Activated naive CD4-positive, alpha-beta T cell (primary cell): ENCODE measurements around the gene DAGLA.
A peak's percentile ranks its signal among the peaks of the same experiment; 100 is the strongest.

Experiments used
- DNase-seq, 4 experiments: peaks; one replicate each; lab custom pipeline; 2025; lab: John Stamatoyannopoulos, UW

Gene DAGLA

DNA sequence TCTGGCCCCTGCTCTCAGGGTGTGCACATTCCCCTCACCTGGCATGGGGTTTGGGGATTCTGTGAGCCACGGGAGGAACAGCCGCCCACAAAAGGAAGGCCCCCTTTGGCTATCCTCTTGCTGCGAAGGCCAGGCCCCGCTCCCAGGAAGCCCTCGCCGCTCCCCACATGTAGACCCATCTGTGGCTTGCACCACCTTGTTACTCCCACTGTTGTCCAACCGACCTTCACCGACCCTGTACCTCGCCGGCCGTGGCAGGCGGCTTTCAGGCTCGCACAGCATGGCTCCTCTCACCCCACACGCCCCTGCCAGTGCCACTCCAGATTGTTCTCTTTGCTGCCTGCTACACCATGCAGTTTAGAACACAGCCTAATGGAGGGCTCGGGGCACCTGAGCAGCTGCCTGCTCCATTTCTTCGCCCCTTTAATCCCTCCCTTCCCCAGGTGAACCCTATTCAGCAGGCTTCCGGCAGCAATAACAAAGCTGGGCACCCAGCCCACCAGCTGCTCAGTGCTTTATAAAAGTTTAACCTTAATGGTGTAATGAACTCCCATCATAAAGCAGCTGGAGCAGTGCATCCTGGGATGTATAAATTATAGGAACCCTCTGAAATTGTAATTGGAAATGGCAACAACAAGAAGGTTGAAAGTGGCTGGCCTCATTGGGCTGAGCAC is 10.7 kb downstream of the DAGLA start:
- no peak for DNase-seq

- no peak for DNase-seq
Observed at GRCh38 chr11:61691380-61692156, 11.4 kb downstream of the DAGLA start.

DNA sequence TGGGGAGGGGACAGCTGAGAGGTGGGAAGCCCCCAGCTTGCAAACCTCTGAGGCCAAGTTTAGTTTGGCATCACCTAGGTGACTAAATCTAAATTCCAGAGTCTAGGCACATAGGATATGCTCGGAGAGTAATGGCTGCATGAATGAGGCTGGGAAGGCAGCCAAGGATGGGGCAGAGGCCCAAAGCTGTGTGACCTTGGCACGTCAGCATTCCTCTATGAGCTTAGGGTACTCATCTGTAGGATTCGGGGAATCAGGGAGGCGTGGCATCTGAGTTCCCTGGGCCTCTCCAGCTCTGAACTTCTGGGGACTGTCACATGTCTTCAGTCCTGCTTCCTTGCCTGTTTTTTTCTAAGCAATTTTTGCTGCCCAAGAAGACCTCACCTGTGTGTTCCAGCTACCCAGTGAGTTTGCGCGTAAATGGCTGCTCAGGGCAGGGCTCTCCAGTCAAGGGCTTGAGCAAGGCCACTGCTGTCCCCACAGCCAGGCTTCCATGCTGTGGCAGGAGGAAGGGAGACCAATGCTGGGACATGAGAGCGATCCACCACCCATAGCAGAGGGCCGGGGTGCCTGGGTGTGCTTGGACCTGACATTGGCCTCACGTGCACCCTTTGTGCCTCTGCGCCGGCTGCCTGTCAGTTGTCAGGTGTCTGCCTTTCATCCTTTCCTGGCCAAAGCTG is 13.9 kb downstream of the DAGLA start:
- DNase-seq = no peak

- no peak for DNase-seq
Observed at GRCh38 chr11:61694602-61694939, 14.4 kb downstream of the DAGLA start.

DNA sequence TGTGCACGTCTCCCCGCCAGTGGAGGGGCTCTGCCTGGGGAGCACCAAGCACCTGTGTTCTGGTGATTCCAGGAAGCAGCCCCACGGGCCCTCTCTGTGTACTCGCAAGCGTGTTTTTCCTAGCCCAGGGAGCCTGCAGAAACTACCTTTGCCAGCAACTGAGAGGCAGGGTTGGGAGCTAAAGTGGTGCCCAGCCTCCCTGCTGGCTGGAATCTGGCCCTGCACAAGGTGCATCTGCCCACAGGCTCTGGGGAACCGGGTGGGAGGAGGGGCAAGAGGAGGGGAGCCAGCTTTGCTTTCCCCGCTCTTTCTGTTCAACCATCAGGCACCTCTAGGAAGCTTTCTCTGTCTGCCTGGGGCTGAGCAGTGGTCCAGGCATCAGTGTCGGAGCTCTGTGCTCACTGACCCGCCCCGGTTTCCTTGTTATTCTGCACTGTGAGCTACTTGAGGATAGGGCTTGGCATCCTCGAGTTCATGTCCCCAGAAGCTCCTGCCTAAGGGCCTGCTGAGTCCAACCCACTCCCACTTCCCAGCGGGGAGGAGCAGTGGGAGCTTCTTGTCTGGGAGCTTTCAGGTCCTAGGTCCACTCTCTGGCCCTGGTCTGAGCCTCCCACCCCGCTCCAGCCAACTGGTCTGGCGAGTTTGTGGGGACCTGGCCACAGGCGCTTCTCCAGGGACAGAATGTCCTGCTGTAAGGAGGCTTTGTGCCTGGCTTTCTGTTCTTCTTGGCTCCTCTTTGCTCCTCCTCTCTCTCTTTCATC is 14.9 kb downstream of the DAGLA start:
- no peak for DNase-seq

DNA sequence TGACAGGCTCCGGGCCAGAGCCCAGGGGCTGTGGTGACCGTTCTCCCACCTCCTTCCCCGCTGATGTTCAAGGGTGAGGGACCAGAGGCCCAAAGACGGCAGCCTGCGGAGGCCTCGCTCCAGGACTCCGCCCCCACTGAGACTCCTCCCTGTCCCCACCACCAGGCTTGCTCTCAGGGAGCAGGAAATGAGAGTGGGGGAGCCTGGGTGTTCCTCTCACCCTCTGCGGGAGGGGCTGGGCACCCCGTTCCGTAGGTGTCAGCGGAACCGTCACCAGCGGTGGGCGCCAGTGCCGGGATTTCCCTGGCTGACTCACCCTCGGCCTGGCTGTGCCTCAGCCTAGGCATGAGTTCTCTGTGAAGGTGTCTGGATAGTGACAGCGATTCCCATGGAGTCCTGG is 15.7 kb downstream of the DAGLA start:
- peak; percentile 73 to 87 (median 80) for DNase-seq

- DNase-seq = no peak
Observed at GRCh38 chr11:61696602-61697001, 16.4 kb downstream of the DAGLA start.

DNA sequence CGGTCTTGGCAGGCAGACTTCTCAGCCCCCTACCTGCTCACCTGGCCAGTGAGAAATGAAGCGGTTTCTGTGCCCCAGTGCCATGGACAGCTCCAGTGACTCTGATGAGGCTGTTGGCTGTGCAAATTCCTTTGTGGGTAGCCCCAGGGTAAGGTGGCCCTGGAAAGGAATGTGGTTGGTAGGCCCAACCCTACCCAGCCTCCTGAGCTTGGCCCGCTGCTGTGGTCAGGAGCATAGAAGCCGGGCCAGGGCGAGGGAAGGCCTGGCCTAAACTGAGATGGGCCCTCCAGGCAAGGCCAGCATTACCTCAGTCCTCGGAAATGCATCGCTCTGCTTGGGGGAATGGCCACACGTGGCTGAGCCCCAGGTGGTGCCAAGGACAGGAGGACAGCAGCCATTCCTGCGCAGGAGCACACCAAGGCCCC is 16.9 kb downstream of the DAGLA start:
- DNase-seq = no peak

DNA sequence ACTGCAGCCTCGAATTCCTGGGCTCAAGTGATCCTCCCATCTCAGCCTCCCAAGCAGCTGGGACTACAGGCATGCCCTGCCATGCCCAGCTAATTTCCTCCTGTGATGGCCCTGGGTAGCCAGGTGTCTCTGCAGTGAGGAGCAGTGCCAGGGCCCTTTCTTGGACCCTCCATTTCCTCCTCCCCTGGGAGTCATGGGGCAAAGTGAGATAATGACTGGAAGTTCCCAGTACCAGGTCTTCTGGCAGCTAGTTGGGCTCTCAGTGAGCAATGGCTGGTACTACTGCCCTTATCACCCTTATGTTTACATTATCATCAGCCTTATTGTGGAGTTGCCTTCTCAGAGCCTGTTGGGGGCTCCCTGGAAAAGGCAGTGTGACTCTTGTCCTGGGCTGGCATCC is 17.6 kb downstream of the DAGLA start:
- DNase-seq = no peak

- DNase-seq = no peak
Observed at GRCh38 chr11:61698173-61698948, 18.2 kb downstream of the DAGLA start.

- DNase-seq = no peak
Observed at GRCh38 chr11:61699737-61700160, 19.6 kb downstream of the DAGLA start.

DNA sequence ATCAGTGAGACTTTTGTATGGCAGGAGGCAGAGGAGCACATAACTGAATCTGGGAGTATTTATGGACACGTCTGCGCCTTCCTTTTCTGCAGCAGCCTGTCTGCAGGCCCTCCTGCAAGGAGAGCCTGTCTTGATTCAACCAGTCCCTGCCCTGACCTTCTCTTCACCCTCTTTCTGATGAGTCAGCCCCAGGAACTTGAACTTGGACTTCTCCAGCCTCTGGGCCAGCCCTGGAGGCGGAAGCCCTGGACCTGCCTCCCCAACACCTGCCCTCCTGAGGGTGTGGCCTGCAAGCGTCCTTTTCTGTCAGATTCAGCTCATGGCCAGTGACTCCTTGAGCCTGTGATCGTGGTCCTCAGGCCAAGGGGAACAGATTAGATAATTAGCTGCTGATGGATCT is 20.0 kb downstream of the DAGLA start:
- DNase-seq = no peak

- DNase-seq = no peak
Observed at GRCh38 chr11:61700720-61701119, 20.5 kb downstream of the DAGLA start.

DNA sequence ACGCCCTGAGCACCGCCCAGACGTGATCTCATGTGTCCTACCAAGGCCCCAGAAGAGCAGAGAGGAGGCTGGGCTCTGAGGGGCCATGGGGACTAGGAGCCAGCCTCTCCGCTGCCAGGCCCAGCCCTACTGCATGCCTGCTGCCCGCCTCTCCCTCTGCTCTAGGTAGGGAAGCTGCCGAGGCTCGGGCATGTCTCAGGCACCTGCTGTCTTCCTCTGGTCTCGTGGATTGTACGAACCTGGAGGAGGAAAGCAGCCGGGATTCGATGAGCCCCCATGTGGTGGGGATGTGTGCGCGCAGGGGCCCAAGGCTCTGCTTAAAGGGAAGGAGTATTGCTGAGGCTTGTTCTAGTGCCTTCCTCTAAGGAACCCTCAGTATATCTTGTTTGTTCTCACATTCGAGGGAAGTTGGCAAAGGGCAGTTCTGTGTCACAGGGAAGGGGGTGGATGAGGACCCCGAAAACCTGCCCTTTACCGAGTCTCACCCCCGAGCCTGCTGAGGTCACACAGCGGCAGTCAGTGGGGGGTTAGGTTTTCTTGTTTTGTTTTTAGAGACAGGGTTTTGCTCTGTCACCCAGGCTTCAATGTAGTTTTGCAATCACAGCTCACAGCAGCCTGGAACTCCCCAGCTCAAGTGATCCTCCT is 21.2 kb downstream of the DAGLA start:
- DNase-seq = no peak

- DNase-seq = no peak
Observed at GRCh38 chr11:61702701-61703312, 22.6 kb downstream of the DAGLA start.

- no peak for DNase-seq
Observed at GRCh38 chr11:61704838-61705237, 24.6 kb downstream of the DAGLA start.

GRCh38 chr11:61706452-61707400 is 26.5 kb downstream of the DAGLA start:
- no peak for DNase-seq

DNA sequence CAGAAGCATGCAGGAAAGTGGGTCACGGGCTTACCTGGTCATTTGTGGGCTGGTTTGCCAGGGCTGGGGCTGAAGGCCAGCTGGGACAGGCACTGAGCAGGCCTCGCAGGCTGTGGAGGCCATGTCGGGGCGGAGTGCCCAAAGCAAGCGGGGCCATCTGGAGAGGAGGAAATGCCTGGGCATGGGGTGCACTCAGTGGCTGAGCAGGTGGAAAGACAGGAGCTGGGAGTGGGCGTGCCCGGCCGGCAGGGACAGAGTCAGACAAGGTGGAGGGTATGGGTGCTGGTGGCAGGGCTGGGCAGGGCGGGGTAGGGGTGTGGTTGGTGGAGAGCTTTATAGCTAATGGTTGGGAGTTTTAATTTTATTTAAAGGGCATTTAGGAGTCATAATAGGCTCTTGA is 27.4 kb downstream of the DAGLA start:
- no peak for DNase-seq

- no peak for DNase-seq
Observed at GRCh38 chr11:61709110-61709509, 28.9 kb downstream of the DAGLA start.

GRCh38 chr11:61709572-61709971 is 29.4 kb downstream of the DAGLA start:
- DNase-seq = no peak
